ENCODE results near the gene TRPV6.

The TRPV6 gene

GRCh38 chr7:142853739-142854371 lies 31.7 kb downstream of the TRPV6 start:
- peak; percentile 54 for DNase-seq (ENCODE audit: low read depth)

GRCh38 chr7:142851919-142852318 lies 33.6 kb downstream of the TRPV6 start:
- DNase-seq (ENCODE audit: low read depth) = no peak

- no peak for DNase-seq (ENCODE audit: low read depth)
Observed at GRCh38 chr7:142851269-142851668, 34.3 kb downstream of the TRPV6 start.

GRCh38 chr7:142847353-142847752 lies 38.2 kb downstream of the TRPV6 start:
- DNase-seq (ENCODE audit: low read depth) = no peak

- DNase-seq (ENCODE audit: low read depth) = no peak
Observed at GRCh38 chr7:142842251-142842766, 43.2 kb downstream of the TRPV6 start.

GRCh38 chr7:142838461-142839213 lies 46.9 kb downstream of the TRPV6 start:
- no peak for DNase-seq (ENCODE audit: low read depth)

GRCh38 chr7:142836426-142836825 lies 49.1 kb downstream of the TRPV6 start:
- DNase-seq (ENCODE audit: low read depth) = no peak

GRCh38 chr7:142835487-142835886 lies 50.1 kb downstream of the TRPV6 start:
- no peak for DNase-seq (ENCODE audit: low read depth)

GRCh38 chr7:142833174-142834048 lies 52.1 kb downstream of the TRPV6 start:
- no peak for DNase-seq (ENCODE audit: low read depth)

GRCh38 chr7:142832417-142832816 lies 53.1 kb downstream of the TRPV6 start:
- DNase-seq (ENCODE audit: low read depth) = no peak

GRCh38 chr7:142827951-142828500 lies 57.5 kb downstream of the TRPV6 start:
- no peak for DNase-seq (ENCODE audit: low read depth)

- no peak for DNase-seq (ENCODE audit: low read depth)
Observed at GRCh38 chr7:142822714-142823113, 62.8 kb downstream of the TRPV6 start.
